MCF 10A (cell line): ENCODE results near the gene SIRPG. TPM values are rescaled to one million over a fixed set of nuclear protein-coding genes. Genes with fewer than 3 reads are reported as not detected.

Source experiments
- BruUV-seq: library from RNA; stranded (reverse); fragments of 400-500 nt; replicated peaks from 2 replicates; lab custom pipeline; 2021; lab: Mats Ljungman, UMichigan
- CTCF ChIA-PET: fragments of 300-600 bp; sonication (Branson Sonifier 250); formaldehyde crosslinking; extraction: SDS; loops from one replicate; lab custom pipeline; 2021; ENCODE audit warnings: antibody characterized with exemption, inconsistent platforms; lab: Yijun Ruan, JAX
- POLR2A ChIA-PET: fragments of 300-600, 350-650 bp; sonication (Branson Sonifier 250); formaldehyde crosslinking; extraction: SDS; loops from one replicate; lab custom pipeline; 2020; ENCODE audit warnings: antibody characterized with exemption, inconsistent platforms; lab: Yijun Ruan, JAX
- DNase-seq: peaks from one replicate; pipeline ENCODE4 v3.0.0-alpha.2; 2018; ENCODE audit not compliant: unreplicated experiment
- H3K27ac Mint-ChIP-seq: one replicate; pipeline ENCODE4 v1.8.0; 2022; ENCODE audit warnings: mild to moderate bottlenecking, low read depth, mixed read lengths; ENCODE audit not compliant: unreplicated experiment
- H3K27me3 Mint-ChIP-seq: one replicate; pipeline ENCODE4 v1.8.0; 2022; ENCODE audit warnings: mixed read lengths; ENCODE audit not compliant: insufficient read depth, unreplicated experiment
- H3K36me3 Mint-ChIP-seq: one replicate; pipeline ENCODE4 v1.8.0; 2022; ENCODE audit warnings: mild to moderate bottlenecking, moderate library complexity, mixed read lengths; ENCODE audit not compliant: insufficient read depth, unreplicated experiment
- H3K4me1 Mint-ChIP-seq: one replicate; pipeline ENCODE4 v1.8.0; 2022; ENCODE audit warnings: mixed read lengths; ENCODE audit not compliant: insufficient read depth, unreplicated experiment
- H3K4me3 Mint-ChIP-seq: one replicate; pipeline ENCODE4 v1.8.0; 2022; ENCODE audit warnings: mild to moderate bottlenecking, moderate library complexity, mixed read lengths; ENCODE audit not compliant: unreplicated experiment
- H3K9me3 Mint-ChIP-seq: one replicate; pipeline ENCODE4 v1.8.0; 2022; ENCODE audit warnings: mixed read lengths; ENCODE audit not compliant: unreplicated experiment
- intact Hi-C: fragments of 100-400 bp; cut with micrococcal nuclease; formaldehyde crosslinking; loops from 2 replicates; pipeline ENCODE4 v1.14.1; 2022
- total RNA-seq: library from RNA; stranded (reverse); gene quantifications from 2 replicates; pipeline ENCODE4 v1.2.3, GENCODE V29; 2022
- TF ChIP-seq, protein P1 (sequence below): fragments of 200-600 bp; IDR thresholded peaks from one replicate; pipeline ENCODE4 v1.8.0; 2022; ENCODE audit warnings: antibody characterized with exemption, mild to moderate bottlenecking; ENCODE audit not compliant: unreplicated experiment

The SIRPG gene
- total RNA-seq, 1 experiment from 2014 or later = not detected

DNA sequence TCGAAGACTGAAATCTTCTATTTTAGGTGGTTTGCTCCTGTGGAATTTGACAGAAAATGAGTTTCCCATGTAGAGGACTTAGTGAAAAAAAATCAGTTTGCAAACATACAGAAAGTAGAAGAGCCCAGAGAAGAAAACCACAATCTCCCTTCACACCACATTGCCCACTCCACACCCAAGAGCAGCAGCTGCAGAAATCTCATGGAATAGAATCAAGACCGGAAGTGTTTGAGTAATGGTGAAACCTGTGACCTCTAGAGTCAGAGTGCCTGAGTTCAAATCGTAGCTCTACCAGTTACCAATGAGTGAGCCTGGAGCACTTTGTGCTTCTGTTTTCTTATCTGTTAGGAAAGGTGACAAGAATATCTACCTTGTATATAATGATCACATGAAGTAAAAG is 4.6 kb downstream of the SIRPG start:
- TF ChIP-seq, protein P1, sequence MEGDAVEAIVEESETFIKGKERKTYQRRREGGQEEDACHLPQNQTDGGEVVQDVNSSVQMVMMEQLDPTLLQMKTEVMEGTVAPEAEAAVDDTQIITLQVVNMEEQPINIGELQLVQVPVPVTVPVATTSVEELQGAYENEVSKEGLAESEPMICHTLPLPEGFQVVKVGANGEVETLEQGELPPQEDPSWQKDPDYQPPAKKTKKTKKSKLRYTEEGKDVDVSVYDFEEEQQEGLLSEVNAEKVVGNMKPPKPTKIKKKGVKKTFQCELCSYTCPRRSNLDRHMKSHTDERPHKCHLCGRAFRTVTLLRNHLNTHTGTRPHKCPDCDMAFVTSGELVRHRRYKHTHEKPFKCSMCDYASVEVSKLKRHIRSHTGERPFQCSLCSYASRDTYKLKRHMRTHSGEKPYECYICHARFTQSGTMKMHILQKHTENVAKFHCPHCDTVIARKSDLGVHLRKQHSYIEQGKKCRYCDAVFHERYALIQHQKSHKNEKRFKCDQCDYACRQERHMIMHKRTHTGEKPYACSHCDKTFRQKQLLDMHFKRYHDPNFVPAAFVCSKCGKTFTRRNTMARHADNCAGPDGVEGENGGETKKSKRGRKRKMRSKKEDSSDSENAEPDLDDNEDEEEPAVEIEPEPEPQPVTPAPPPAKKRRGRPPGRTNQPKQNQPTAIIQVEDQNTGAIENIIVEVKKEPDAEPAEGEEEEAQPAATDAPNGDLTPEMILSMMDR = no peak
- no peaks in the 10 kb centered on the region for H3K9me3 Mint-ChIP-seq
- H3K4me3 Mint-ChIP-seq = no peak overlapping the region
- no TSS peak for BruUV-seq
- ChIA-PET POLR2A (no interaction called here), CTCF (no interaction called here)
- intact Hi-C loops = no loop called here
- no peak overlapping the region for H3K27ac Mint-ChIP-seq
- peaks cover 3% of the 10 kb centered on the region for H3K27me3 Mint-ChIP-seq
- DNase-seq = no peak
- no peaks in the 10 kb centered on the region for H3K36me3 Mint-ChIP-seq
- H3K4me1 Mint-ChIP-seq = no peaks in the 10 kb centered on the region

DNA sequence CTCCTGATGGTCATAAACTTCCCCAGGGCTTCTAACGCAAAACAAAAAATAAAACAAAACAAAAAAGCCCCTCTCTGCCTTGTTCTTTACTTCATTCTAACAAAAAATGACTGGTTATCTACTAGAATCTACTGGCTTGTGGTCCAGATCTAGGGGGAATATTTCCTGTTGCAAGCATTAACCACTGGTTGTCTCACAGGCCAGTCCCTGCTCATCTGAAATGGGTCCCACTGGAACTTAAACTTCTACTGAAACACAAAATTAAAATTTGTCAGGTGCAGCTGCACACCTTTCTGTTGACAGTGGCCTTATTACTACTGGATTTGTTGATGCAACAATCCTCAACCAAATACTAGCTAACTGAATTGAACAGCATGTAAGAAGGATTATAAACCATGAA is 5.5 kb downstream of the SIRPG start:
- Mint-ChIP-seq H3K4me1 (no peaks in the 10 kb centered on the region), H3K27ac (no peak overlapping the region), H3K9me3 (no peaks in the 10 kb centered on the region), H3K27me3 (no peaks in the 10 kb centered on the region), H3K36me3 (no peaks in the 10 kb centered on the region), H3K4me3 (no peak overlapping the region)
- no TSS peak for BruUV-seq
- TF ChIP-seq, protein P1 = no peak
- intact Hi-C loops = no loop called here
- POLR2A ChIA-PET = no interaction called here
- DNase-seq = no peak
- CTCF ChIA-PET = interaction anchor here (0.5 kb wide), 1 partner anchor 118 kb away, joined by 5 read pairs; no protein-coding TSS in a partner anchor

DNA sequence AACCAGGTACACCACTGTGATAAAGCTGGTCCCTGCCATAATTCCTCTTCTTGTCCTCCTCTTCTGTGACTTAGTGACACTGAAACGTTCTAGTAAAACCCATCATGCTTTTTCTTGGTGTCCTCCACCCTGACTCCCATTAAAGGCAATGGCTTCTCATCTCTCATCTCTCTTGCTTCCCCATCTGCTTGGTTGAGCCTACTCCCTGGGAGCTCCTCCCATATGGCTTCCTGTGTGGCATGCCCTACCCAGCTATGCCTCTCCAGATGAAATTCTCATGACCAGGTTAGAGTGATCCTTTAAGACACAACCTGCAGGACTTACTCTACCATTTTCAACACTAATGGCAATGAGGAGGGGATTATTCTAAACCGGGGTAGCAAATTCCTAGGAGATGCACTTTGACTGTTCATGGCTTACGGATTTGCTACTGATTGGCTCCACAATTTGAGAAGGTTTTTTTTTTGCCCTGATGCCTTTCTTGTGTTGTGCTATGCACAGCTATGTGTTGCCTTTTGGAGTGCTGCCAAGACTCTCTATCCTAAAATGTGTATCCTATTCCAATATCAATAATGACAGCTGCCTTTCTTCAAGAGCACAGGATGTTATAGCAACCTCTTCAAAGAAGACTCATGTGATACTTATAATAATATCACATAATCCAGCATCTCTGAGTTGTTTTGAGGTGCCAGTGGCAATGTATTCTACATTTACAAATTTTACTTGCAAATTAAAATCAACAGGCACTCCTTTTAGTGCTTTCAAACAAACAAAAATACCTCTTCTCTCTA is 6.1 kb downstream of the SIRPG start:
- TF ChIP-seq, protein P1 = no peak
- Mint-ChIP-seq H3K36me3 (no peaks in the 10 kb centered on the region), H3K9me3 (no peaks in the 10 kb centered on the region), H3K27ac (no peak overlapping the region), H3K4me3 (no peak overlapping the region), H3K27me3 (no peaks in the 10 kb centered on the region), H3K4me1 (no peaks in the 10 kb centered on the region)
- BruUV-seq = no TSS peak
- ChIA-PET POLR2A (interaction anchor here (0.6 kb wide), 1 partner anchor 334 kb away, joined by 4 read pairs; no protein-coding TSS in a partner anchor), CTCF (interaction anchor here (0.5 to 0.8 kb wide), 3 partner anchors 117 to 585 kb away, joined by 3 to 5 read pairs (median 3); no protein-coding TSS in a partner anchor)
- DNase-seq = no peak
- intact Hi-C loops = no loop called here

DNA sequence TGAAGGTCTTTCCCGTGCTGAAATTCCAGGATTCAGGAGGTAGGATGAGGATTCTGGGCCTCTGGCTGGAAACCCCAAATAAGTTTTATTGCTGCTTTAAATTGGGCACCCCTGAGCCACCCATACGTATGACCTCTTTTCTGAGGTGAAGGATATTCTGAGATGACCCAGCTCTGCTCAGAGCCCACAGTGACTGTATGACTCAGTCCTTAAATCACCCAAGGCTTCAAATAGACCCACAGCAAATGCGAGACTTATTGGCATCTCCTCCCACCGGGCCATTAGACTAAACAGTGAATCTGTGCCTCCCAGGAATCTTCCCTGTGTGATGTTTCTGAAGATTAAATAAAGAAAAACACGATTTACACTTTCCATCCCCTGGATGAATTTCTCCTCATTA is 9.5 kb downstream of the SIRPG start:
- POLR2A ChIA-PET = no interaction called here
- H3K9me3 Mint-ChIP-seq = no peaks in the 10 kb centered on the region
- CTCF ChIA-PET = interaction anchor here (0.7 kb wide), 1 partner anchor 95 kb away, joined by 4 read pairs; no protein-coding TSS in a partner anchor
- intact Hi-C loops = no loop called here
- H3K4me3 Mint-ChIP-seq = no peak overlapping the region
- TF ChIP-seq, protein P1 = no peak
- H3K27ac Mint-ChIP-seq = no peak overlapping the region
- H3K36me3 Mint-ChIP-seq = no peaks in the 10 kb centered on the region
- no peak for DNase-seq
- no peaks in the 10 kb centered on the region for H3K27me3 Mint-ChIP-seq
- no peaks in the 10 kb centered on the region for H3K4me1 Mint-ChIP-seq
- BruUV-seq = no TSS peak
